GM23248 (cell line): ENCODE data around the gene SPTLC3.

Source experiments
- EZH2 ChIP-seq: fragments of 200-600 bp; sonication (generic); IDR thresholded peaks from 2 replicates; pipeline ENCODE4 v1.6.1; 2018; ENCODE audit warnings: antibody characterized with exemption, mild to moderate bottlenecking; ENCODE audit not compliant: insufficient read depth, poor library complexity, severe bottlenecking
- EZH2phosphoT487 ChIP-seq: fragments of 200-600 bp; sonication (generic); IDR thresholded peaks from 2 replicates; pipeline ENCODE4 v1.6.1; 2018; ENCODE audit warnings: antibody characterized with exemption, moderate library complexity, mild to moderate bottlenecking, low read depth; ENCODE audit not compliant: insufficient read depth

DNA sequence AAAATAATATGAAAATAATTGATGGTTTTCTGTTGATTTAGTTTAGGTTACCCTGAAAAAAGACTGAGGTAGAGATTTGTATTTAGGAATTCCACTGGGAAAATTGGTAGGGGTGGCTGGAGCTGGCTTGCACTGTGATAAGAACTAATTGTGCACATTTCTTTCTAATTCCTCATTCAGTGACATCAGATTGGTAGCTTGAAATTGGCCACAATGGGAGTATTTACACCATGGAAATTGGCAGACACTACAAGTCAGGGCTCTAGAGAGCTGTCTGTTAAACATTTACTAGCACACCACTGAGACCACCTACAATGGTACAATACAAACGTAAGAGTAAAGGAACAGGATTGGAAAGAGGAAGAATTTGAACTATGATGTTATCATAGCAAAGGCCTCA is 160.3 kb downstream of the SPTLC3 start:
- TF ChIP-seq EZH2phosphoT487 = no peak
- no peak for TF ChIP-seq EZH2
